NCI-H2081 treated with DMSO at 0.1 percent for 48 hours (cell line): Measurements from ENCODE around the gene GCFC2.

Experiments used
- DNase-seq: peaks from one replicate; lab custom pipeline; 2025; lab: John Stamatoyannopoulos, UW

Gene GCFC2

GRCh38 chr2:75622929-75623328 is 87.8 kb downstream of the GCFC2 start:
- DNase-seq: no peak

- no peak for DNase-seq
These were observed 88.2 kb downstream of the GCFC2 start for GRCh38 chr2:75622500-75622899.

GRCh38 chr2:75621228-75621627 is 89.5 kb downstream of the GCFC2 start:
- no peak for DNase-seq

- DNase-seq: no peak
These were observed 90.6 kb downstream of the GCFC2 start for GRCh38 chr2:75619956-75620740.

- no peak for DNase-seq
These were observed 93.8 kb downstream of the GCFC2 start for GRCh38 chr2:75616933-75617332.

GRCh38 chr2:75616406-75616805 is 94.3 kb downstream of the GCFC2 start:
- no peak for DNase-seq

GRCh38 chr2:75614162-75614651 is 96.5 kb downstream of the GCFC2 start:
- DNase-seq: no peak

GRCh38 chr2:75612862-75613243 is 97.9 kb downstream of the GCFC2 start:
- no peak for DNase-seq
